Hepatocyte (in vitro differentiated cells): ENCODE measurements around the gene TCF7L2. TPM values are rescaled to one million over a fixed set of nuclear protein-coding genes. Genes with fewer than 3 reads are reported as not detected.

Experiments
- DNase-seq: peaks from one replicate; pipeline ENCODE4 v3.0.0-alpha.2; 2016; ENCODE audit warnings: low spot score
- H2AFZ ChIP-seq: fragments of 200-600 bp; sonication (generic); 2 replicates; pipeline ENCODE4 v1.6.0; 2016; ENCODE audit warnings: antibody characterized with exemption, mild to moderate bottlenecking
- H3K27ac ChIP-seq: fragments of 200-600 bp; sonication (generic); 2 replicates; pipeline ENCODE4 v1.5.1; 2016; ENCODE audit warnings: mild to moderate bottlenecking
- H3K27me3 ChIP-seq: fragments of 200-600 bp; sonication (generic); 2 replicates; pipeline ENCODE4 v1.6.1; 2016
- H3K36me3 ChIP-seq: fragments of 200-600 bp; sonication (generic); replicated peaks from 2 replicates; pipeline ENCODE4 v1.5.1; 2016; ENCODE audit warnings: low read depth; ENCODE audit not compliant: insufficient read depth
- H3K4me1 ChIP-seq: fragments of 200-600 bp; sonication (generic); 2 replicates; pipeline ENCODE4 v1.5.1; 2016; ENCODE audit warnings: mild to moderate bottlenecking, moderate library complexity; ENCODE audit not compliant: insufficient read depth
- H3K4me2 ChIP-seq: fragments of 200-600 bp; sonication (generic); 2 replicates; pipeline ENCODE4 v1.6.0; 2016
- H3K4me3 ChIP-seq: fragments of 200-600 bp; sonication (generic); 2 replicates; pipeline ENCODE4 v1.5.1; 2016; ENCODE audit warnings: mild to moderate bottlenecking
- H3K79me2 ChIP-seq: fragments of 200-600 bp; sonication (generic); 2 replicates; pipeline ENCODE4 v1.6.0; 2017; ENCODE audit warnings: mild to moderate bottlenecking
- H3K9me2 ChIP-seq: fragments of 200-600 bp; sonication (generic); replicated peaks from 2 replicates; pipeline ENCODE4 v1.6.0; 2017; ENCODE audit warnings: mild to moderate bottlenecking; ENCODE audit not compliant: insufficient read depth
- H3K9me3 ChIP-seq: fragments of 200-600 bp; sonication (generic); 2 replicates; pipeline ENCODE4 v1.5.1; 2016; ENCODE audit warnings: low read depth, mild to moderate bottlenecking
- H4K20me1 ChIP-seq: fragments of 200-600 bp; sonication (generic); 2 replicates; pipeline ENCODE4 v1.6.0; 2016; ENCODE audit warnings: mild to moderate bottlenecking; ENCODE audit not compliant: insufficient read depth, poor library complexity, severe bottlenecking
- CTCF ChIP-seq: fragments of 200-600 bp; sonication (generic); IDR thresholded peaks from 2 replicates; pipeline ENCODE4 v1.5.1; 2016; ENCODE audit warnings: antibody characterized with exemption, mild to moderate bottlenecking; ENCODE audit not compliant: poor library complexity
- EZH2 ChIP-seq: fragments of 200-600 bp; sonication (generic); IDR thresholded peaks from 2 replicates; pipeline ENCODE4 v1.6.1; 2016; ENCODE audit warnings: antibody characterized with exemption, mild to moderate bottlenecking, borderline replicate concordance
- EZH2phosphoT487 ChIP-seq: fragments of 200-600 bp; sonication (generic); IDR thresholded peaks from one replicate; pipeline ENCODE4 v1.6.1; 2018; ENCODE audit warnings: antibody characterized with exemption, mild to moderate bottlenecking, low read depth, moderate library complexity; ENCODE audit not compliant: unreplicated experiment, severe bottlenecking
- WGBS: methylation state at CpG from one replicate; pipeline ENCODE4 v1.1.6; 2016; ENCODE audit warnings: low lambda C conversion rate; ENCODE audit errors: missing lambda C conversion rate; 5-methylcytosine and 5-hydroxymethylcytosine counted together
- polyA plus RNA-seq: library from polyadenylated mRNA; unstranded; fragments of >200 nt; fragmentation: Nextera tagmentation; extraction: Ambion mirVana; gene quantifications from 2 replicates; pipeline ENCODE4 v1.2.1, GENCODE V29; 2016
- total RNA-seq: library from RNA; depleted of rRNA; stranded (reverse); fragments of >200 nt; gene quantifications from 2 replicates; pipeline ENCODE4 v1.2.3, GENCODE V29; 2014

TCF7L2 gene
- total and polyA plus RNA-seq, 2 experiments from 2014 or later = 14.8 to 28.8 TPM

DNA sequence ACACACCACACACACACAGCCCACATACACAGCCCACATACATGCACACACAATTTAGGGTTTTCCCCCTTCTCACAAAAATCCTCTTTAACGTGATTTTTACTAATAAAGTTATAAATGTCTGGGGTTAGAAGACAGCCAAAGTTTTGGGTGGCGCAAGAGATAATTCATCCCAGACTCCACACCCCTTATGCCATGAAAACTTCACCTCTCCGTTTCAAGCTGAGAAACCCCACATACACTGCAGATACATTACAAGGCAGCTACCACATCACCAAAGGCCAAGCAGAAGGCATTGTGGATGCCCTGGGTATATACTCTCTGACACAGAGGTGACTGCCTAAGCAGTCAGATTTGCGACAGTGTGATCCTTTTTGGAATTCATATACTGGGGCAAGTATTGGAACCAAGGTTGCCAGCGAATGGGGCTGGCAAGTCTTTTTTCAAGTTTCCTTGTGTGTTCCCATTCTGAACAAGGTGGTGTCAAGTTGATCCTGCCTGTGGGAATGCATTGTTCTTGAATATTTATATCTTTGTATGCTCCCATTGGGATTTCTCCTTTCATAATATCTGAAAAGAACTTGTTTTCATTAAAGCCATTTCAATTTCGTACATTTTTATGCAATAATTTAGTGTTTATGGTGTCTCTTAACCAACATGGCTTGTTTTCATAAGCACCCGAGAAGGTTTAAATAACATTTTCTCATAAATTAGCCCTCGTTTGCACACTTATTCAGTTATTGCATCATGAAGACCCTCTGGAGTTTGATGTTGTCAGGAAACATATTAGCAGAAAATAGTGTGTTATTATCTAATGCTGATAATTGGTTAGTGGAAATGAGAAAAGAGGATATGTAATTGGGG lies 130.2 kb downstream of the TCF7L2 start:
- no peak overlapping the region for H2AFZ ChIP-seq
- no peaks in the 10 kb centered on the region for H3K9me3 ChIP-seq
- H3K36me3 ChIP-seq = no peaks in the 10 kb centered on the region
- no peaks in the 10 kb centered on the region for H3K9me2 ChIP-seq
- H3K27me3 ChIP-seq = no peaks in the 10 kb centered on the region
- TF ChIP-seq EZH2 = no peak
- no peak for TF ChIP-seq EZH2phosphoT487
- no peak for TF ChIP-seq CTCF
- WGBS = 86% methylated on average over 8 of the region's 8 CpGs
- H3K79me2 ChIP-seq = peaks cover 96% of the 10 kb centered on the region
- H3K4me1 ChIP-seq = peaks cover 4% of the 10 kb centered on the region
- H3K27ac ChIP-seq = no peak overlapping the region
- H3K4me2 ChIP-seq = no peak overlapping the region
- no peak overlapping the region for H3K4me3 ChIP-seq
- no peaks in the 10 kb centered on the region for H4K20me1 ChIP-seq
- DNase-seq = no peak

DNA sequence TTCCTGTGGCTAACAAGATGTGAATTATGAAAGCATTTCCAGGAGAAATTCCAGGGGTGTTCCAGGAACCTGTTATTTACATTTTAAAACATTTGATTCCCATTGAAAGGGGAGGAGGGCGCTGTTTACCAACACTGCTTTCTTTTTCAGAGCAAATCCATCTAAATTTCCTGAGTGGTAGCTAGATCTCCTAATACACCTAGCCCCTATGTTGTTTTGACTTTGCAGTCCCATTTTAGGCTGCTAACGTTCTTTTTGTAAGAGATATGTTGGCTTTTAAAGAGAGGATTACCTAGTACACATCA lies 130.8 kb downstream of the TCF7L2 start:
- H4K20me1 ChIP-seq = no peaks in the 10 kb centered on the region
- no peak overlapping the region for H3K4me3 ChIP-seq
- H3K79me2 ChIP-seq = peaks cover 98% of the 10 kb centered on the region
- peaks cover 5% of the 10 kb centered on the region for H3K4me1 ChIP-seq
- H2AFZ ChIP-seq = no peak overlapping the region
- no peaks in the 10 kb centered on the region for H3K9me2 ChIP-seq
- no peak overlapping the region for H3K27ac ChIP-seq
- TF ChIP-seq EZH2 = no peak
- peak; percentile 24 for TF ChIP-seq CTCF
- DNase-seq = no peak
- H3K36me3 ChIP-seq = no peaks in the 10 kb centered on the region
- no peak overlapping the region for H3K4me2 ChIP-seq
- H3K27me3 ChIP-seq = no peaks in the 10 kb centered on the region
- 65% methylated on average over 2 of the region's 2 CpGs for WGBS
- H3K9me3 ChIP-seq = no peaks in the 10 kb centered on the region

DNA sequence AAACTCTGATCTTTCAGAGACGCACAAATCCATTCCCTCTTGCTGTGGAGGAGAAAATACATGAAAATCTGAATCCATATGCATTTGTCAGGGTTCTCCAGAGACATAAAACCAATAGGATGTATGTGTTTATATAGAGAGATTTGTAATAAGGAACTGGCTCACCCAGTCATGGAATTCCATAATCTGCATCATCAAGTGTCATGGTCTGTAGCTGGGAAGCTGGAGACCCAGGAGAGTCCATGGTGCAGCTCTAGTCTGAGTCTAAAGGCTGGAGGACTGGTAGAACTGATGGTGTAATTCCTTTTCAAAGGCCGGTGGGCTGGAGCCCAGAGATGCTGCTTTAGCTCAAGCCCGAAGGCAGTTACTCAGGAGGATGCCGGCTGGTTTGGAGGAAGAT lies 134.0 kb downstream of the TCF7L2 start:
- H3K4me1 ChIP-seq = peaks cover 27% of the 10 kb centered on the region
- H3K4me2 ChIP-seq = no peak overlapping the region
- peak overlapping the region; percentile 84 for H3K27ac ChIP-seq
- 90% methylated on average over 4 of the region's 4 CpGs for WGBS
- TF ChIP-seq EZH2 = no peak
- H3K36me3 ChIP-seq = no peaks in the 10 kb centered on the region
- no peak overlapping the region for H2AFZ ChIP-seq
- H3K4me3 ChIP-seq = no peak overlapping the region
- no peaks in the 10 kb centered on the region for H4K20me1 ChIP-seq
- no peaks in the 10 kb centered on the region for H3K27me3 ChIP-seq
- H3K9me2 ChIP-seq = no peaks in the 10 kb centered on the region
- H3K79me2 ChIP-seq = peaks cover 87% of the 10 kb centered on the region
- no peak for DNase-seq
- no peaks in the 10 kb centered on the region for H3K9me3 ChIP-seq

DNA sequence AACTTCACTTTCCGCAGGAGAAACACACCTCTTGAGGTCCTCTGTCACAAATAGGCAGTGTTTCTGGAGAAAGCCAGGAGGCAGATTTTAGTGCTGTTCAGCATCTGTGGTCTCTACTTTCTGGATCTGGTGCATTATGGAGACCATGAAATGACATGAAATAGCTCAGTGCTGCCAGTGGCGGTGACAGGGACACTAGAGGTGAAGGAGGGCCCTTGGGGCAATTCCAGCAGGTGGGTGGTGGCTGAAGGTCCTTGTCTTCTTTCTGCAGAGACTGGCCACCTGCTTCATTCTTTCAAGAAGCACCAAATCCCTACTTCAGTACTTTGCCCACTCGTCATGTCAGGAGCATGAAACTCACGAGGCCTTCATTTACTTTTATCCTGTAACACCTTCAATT lies 135.7 kb downstream of the TCF7L2 start:
- H3K36me3 ChIP-seq = no peaks in the 10 kb centered on the region
- no peaks in the 10 kb centered on the region for H4K20me1 ChIP-seq
- peaks cover 27% of the 10 kb centered on the region for H3K4me1 ChIP-seq
- H2AFZ ChIP-seq = no peak overlapping the region
- no peaks in the 10 kb centered on the region for H3K9me3 ChIP-seq
- peak overlapping the region; percentile 84 for H3K27ac ChIP-seq
- no peaks in the 10 kb centered on the region for H3K9me2 ChIP-seq
- H3K79me2 ChIP-seq = peaks cover 83% of the 10 kb centered on the region
- no peak overlapping the region for H3K4me2 ChIP-seq
- no peak for TF ChIP-seq CTCF
- TF ChIP-seq EZH2 = no peak
- TF ChIP-seq EZH2phosphoT487 = no peak
- no peak for DNase-seq
- 88% methylated on average over 4 of the region's 4 CpGs for WGBS
- H3K27me3 ChIP-seq = no peaks in the 10 kb centered on the region
- H3K4me3 ChIP-seq = no peak overlapping the region
